Panc1 (cell line): ENCODE results near the gene PPT1. TPM values are rescaled to one million over a fixed set of nuclear protein-coding genes. Genes with fewer than 3 reads are reported as not detected.
"Not testable (repeated sequence)": the region's sequence is repeated elsewhere in the genome, so short reads cannot be mapped to it uniquely, and the experiment has no call there.

Experiments used
- ATAC-seq: fragments of 200-7000 bp; cut with Tn5 transposase; 2 replicates; pipeline ENCODE4 v1.9.1; 2020; ENCODE audit warnings: mild to moderate bottlenecking, moderate library complexity
- BruUV-seq: library from RNA; stranded (reverse); fragments of 400-500 nt; replicated peaks from 2 replicates; lab custom pipeline; 2021; lab: Mats Ljungman, UMichigan
- CTCF ChIA-PET: fragments of 300-600 bp; sonication (Branson Sonifier 250); formaldehyde crosslinking; loops from one replicate; lab custom pipeline; 2022; ENCODE audit warnings: antibody characterized with exemption; lab: Charles Lee
- POLR2A ChIA-PET: fragments of 300-600 bp; sonication (Branson Sonifier 250); formaldehyde crosslinking; loops from one replicate; lab custom pipeline; 2022; ENCODE audit warnings: antibody characterized with exemption; lab: Charles Lee
- DNase-seq: peaks from one replicate; pipeline ENCODE4 v3.0.0-alpha.2; 2010; ENCODE audit warnings: low read depth, low spot score
- H3K27ac ChIP-seq: 2 replicates; pipeline ENCODE4 v1.5.1; 2011; ENCODE audit warnings: mild to moderate bottlenecking, low read length, inconsistent platforms
- H3K27me3 ChIP-seq: fragments of 200-500 bp; sonication (Bioruptor generic); 2 replicates; pipeline ENCODE4 v1.6.0; 2014; ENCODE audit warnings: low read length, inconsistent platforms; ENCODE audit not compliant: control insufficient read depth, insufficient read depth
- H3K36me3 ChIP-seq: fragments of 200-500 bp; sonication (Bioruptor generic); 2 replicates; pipeline ENCODE4 v1.5.1; 2014; ENCODE audit warnings: inconsistent platforms, mild to moderate bottlenecking, low read length, moderate library complexity; ENCODE audit not compliant: control insufficient read depth, insufficient read depth
- H3K4me1 ChIP-seq: 2 replicates; pipeline ENCODE4 v1.5.1; 2011; ENCODE audit warnings: inconsistent platforms, mild to moderate bottlenecking, low read length, moderate library complexity; ENCODE audit not compliant: control insufficient read depth, insufficient read depth
- H3K4me3 ChIP-seq, 2 experiments: 2 replicates each; pipeline ENCODE4 v1.5.1; 2011 to 2012; ENCODE audit warnings: low read depth in 2 of 2, low read length in 2 of 2, mild to moderate bottlenecking in 2 of 2, inconsistent platforms in 1 of 2, moderate library complexity in 1 of 2
- H3K9me3 ChIP-seq: fragments of 200-500 bp; sonication (Bioruptor generic); 2 replicates; pipeline ENCODE4 v1.5.1; 2014; ENCODE audit warnings: low read depth, mild to moderate bottlenecking, inconsistent platforms, low read length, moderate library complexity; ENCODE audit not compliant: control insufficient read depth, insufficient read depth
- CTCF ChIP-seq: fragments of 450-650 bp; IDR thresholded peaks from 2 replicates; pipeline ENCODE4 v1.5.1; 2017; ENCODE audit warnings: mild to moderate bottlenecking
- POLR2AphosphoS5 ChIP-seq: IDR thresholded peaks from 2 replicates; pipeline ENCODE4 v1.6.1; 2012; ENCODE audit warnings: mild to moderate bottlenecking, low read depth, low read length, moderate library complexity
- REST ChIP-seq, 2 experiments: IDR thresholded peaks; 2 replicates each; pipeline ENCODE4 v1.6.1; 2011 to 2012; ENCODE audit warnings: low read depth in 2 of 2, control low read depth in 1 of 2, low read length in 1 of 2, mild to moderate bottlenecking in 1 of 2, moderate library complexity in 1 of 2; ENCODE audit not compliant: insufficient read depth in 1 of 2
- SIN3A ChIP-seq: IDR thresholded peaks from 2 replicates; pipeline ENCODE4 v1.6.1; 2012; ENCODE audit warnings: low read depth, mild to moderate bottlenecking, low read length, moderate library complexity, borderline replicate concordance; ENCODE audit not compliant: insufficient read depth
- TCF7L2 ChIP-seq: IDR thresholded peaks from 2 replicates; pipeline ENCODE4 v1.6.1; 2011; ENCODE audit warnings: mild to moderate bottlenecking, low read depth, low read length, inconsistent platforms
- in situ Hi-C: cut with HindIII; loops from 2 replicates; pipeline ENCODE4 v1.10.0; 2016; ENCODE audit warnings: low sequenced_read_pairs, low pct_unique_long_range_greater_than_20kb
- intact Hi-C: fragments of 100-400 bp; cut with micrococcal nuclease; formaldehyde crosslinking; loops from one replicate; pipeline ENCODE4 v1.10.0; 2022; ENCODE audit not compliant: unreplicated experiment
- total RNA-seq: library from RNA; stranded (reverse); gene quantifications from one replicate; pipeline ENCODE4 v1.2.1, GENCODE V29; 2021; ENCODE audit not compliant: unreplicated experiment

PPT1 gene
- total RNA-seq, 1 experiment from 2014 or later: 158 TPM

GRCh38 chr1:40084750-40085149 lies 12.3 kb downstream of the PPT1 start:
- ChIA-PET POLR2A (interaction anchor here (0.6 to 0.7 kb wide), 2 partner anchors 19 to 156 kb away, joined by 3 to 4 read pairs; no protein-coding TSS in a partner anchor), CTCF (interaction anchor here (1.0 to 1.3 kb wide), 2 partner anchors 97 to 254 kb away, joined by 3 read pairs; no protein-coding TSS in a partner anchor)
- ATAC-seq, in situ Hi-C loops, intact Hi-C loops, H3K9me3 ChIP-seq, BruUV-seq, H3K4me3 ChIP-seq, H3K27ac ChIP-seq, H3K4me1 ChIP-seq, H3K36me3 ChIP-seq, H3K27me3 ChIP-seq: not testable (repeated sequence)
- peak; percentile 85 for TF ChIP-seq CTCF
- peak; percentile 39 for DNase-seq

- Histone ChIP-seq H3K4me3 (no peak overlapping the region), H3K27me3 (no peaks in the 10 kb centered on the region), H3K27ac (no peak overlapping the region), H3K9me3 (no peaks in the 10 kb centered on the region), H3K4me1 (no peaks in the 10 kb centered on the region; the same call in 1 of the 2 replicates), H3K36me3 (peaks cover 7% of the 10 kb centered on the region)
- DNase-seq (no peak), ATAC-seq (no peak)
- BruUV-seq: no TSS peak
- in situ Hi-C loops: no loop called here
- CTCF ChIA-PET: interaction anchor here (0.6 kb wide), 1 partner anchor 87 kb away, joined by 5 read pairs; no protein-coding TSS in a partner anchor
- POLR2A ChIA-PET: no interaction called here
- TF ChIP-seq TCF7L2 (no peak), REST (IDR thresholded peaks at IDR 0.05; ENCODE audit: insufficient read depth in 1 of 2, low read depth in 2 of 2, low read length in 1 of 2) (no peak)
- intact Hi-C loops: no loop called here
Observed at GRCh38 chr1:40081871-40082270, 15.2 kb downstream of the PPT1 start.

- no peak for DNase-seq
- ATAC-seq: no peak
- intact Hi-C loops (loop anchor here (5.0 kb wide), 1 partner anchor 257 kb away; no protein-coding TSS in a partner anchor), in situ Hi-C loops (no loop called here)
- TF ChIP-seq CTCF (no peak), SIN3A (no peak), POLR2AphosphoS5 (no peak), TCF7L2 (no peak), REST (IDR thresholded peaks at IDR 0.05; ENCODE audit: insufficient read depth in 1 of 2, low read depth in 2 of 2, low read length in 1 of 2) (no peak)
- H3K27ac ChIP-seq: no peak overlapping the region
- no peaks in the 10 kb centered on the region for H3K27me3 ChIP-seq
- H3K36me3 ChIP-seq: peaks cover 7% of the 10 kb centered on the region
- POLR2A ChIA-PET: no interaction called here
- no TSS peak for BruUV-seq
- CTCF ChIA-PET: no interaction called here
- H3K4me1 ChIP-seq: no peaks in the 10 kb centered on the region; the same call in 1 of the 2 replicates
- H3K9me3 ChIP-seq: no peaks in the 10 kb centered on the region
- no peak overlapping the region for H3K4me3 ChIP-seq
Observed at GRCh38 chr1:40079774-40080400, 17.2 kb downstream of the PPT1 start.
